HEK293 (cell line): ENCODE measurements around the gene CCDC124.

Source experiments
- ATF2 ChIP-seq: fragments of 450-650 bp; formaldehyde crosslinking; IDR thresholded peaks from 2 replicates; pipeline ENCODE4 v1.5.1; 2016; ENCODE audit warnings: missing biosample characterization, missing genetic modification characterization, low read depth
- CTCF ChIP-seq: fragments of 450-650 bp; formaldehyde crosslinking; IDR thresholded peaks from 2 replicates; pipeline ENCODE4 v1.5.1; 2016; ENCODE audit warnings: missing biosample characterization, missing genetic modification characterization
- GLIS1 ChIP-seq: fragments of 450-650 bp; formaldehyde crosslinking; IDR thresholded peaks from 2 replicates; pipeline ENCODE4 v1.5.1; 2016; ENCODE audit warnings: missing biosample characterization, missing genetic modification characterization
- HOXA7 ChIP-seq: sonication (generic); formaldehyde crosslinking; IDR thresholded peaks from 2 replicates; pipeline ENCODE4 v1.8.1; 2022; ENCODE audit warnings: missing genetic modification reagents, borderline replicate concordance
- REPIN1 ChIP-seq: fragments of 450-650 bp; formaldehyde crosslinking; IDR thresholded peaks from 2 replicates; pipeline ENCODE4 v1.5.1; 2017; ENCODE audit warnings: missing biosample characterization, missing genetic modification characterization, low read depth
- ZFP41 ChIP-seq: fragments of 450-650 bp; formaldehyde crosslinking; IDR thresholded peaks from 2 replicates; pipeline ENCODE4 v1.5.1; 2016; ENCODE audit warnings: missing biosample characterization, missing genetic modification characterization, borderline replicate concordance
- ZNF140 ChIP-seq: fragments of 450-650 bp; formaldehyde crosslinking; IDR thresholded peaks from 2 replicates; pipeline ENCODE4 v1.5.1; 2016; ENCODE audit warnings: missing biosample characterization, missing genetic modification characterization
- ZNF341 ChIP-seq: fragments of 450-650 bp; formaldehyde crosslinking; IDR thresholded peaks from 2 replicates; pipeline ENCODE4; 2016; ENCODE audit warnings: low read depth, missing biosample characterization, missing genetic modification characterization
- ZNF596 ChIP-seq: fragments of 450-650 bp; IDR thresholded peaks from 2 replicates; pipeline ENCODE4 v1.5.0; 2018; ENCODE audit warnings: missing biosample characterization, mild to moderate bottlenecking, missing genetic modification characterization, moderate library complexity
- ZNF747 ChIP-seq: fragments of 450-650 bp; formaldehyde crosslinking; IDR thresholded peaks from 2 replicates; pipeline ENCODE4 v1.5.1; 2016; ENCODE audit warnings: missing biosample characterization, missing genetic modification characterization
- ZSCAN5A ChIP-seq: fragments of 450-650 bp; formaldehyde crosslinking; IDR thresholded peaks from 2 replicates; pipeline ENCODE4 v1.5.1; 2016; ENCODE audit warnings: missing biosample characterization, missing genetic modification characterization
- TF ChIP-seq, protein P1 (sequence below): fragments of 450-650 bp; formaldehyde crosslinking; IDR thresholded peaks from 2 replicates; pipeline ENCODE4 v1.5.1; 2016; ENCODE audit warnings: missing biosample characterization, missing genetic modification characterization

GRCh38 chr19:17902701-17903100 lies 30.1 kb upstream of the CCDC124 start:
- TF ChIP-seq ZNF341 (tag by site-specific recombination) (no peak), ZNF140 (tag by site-specific recombination) (no peak), REPIN1 (no peak), ZNF596 (no peak), ZFP41 (tag by site-specific recombination) (no peak), CTCF (tag by site-specific recombination) (no peak), ZSCAN5A (tag by site-specific recombination) (no peak), ATF2 (tag by site-specific recombination) (no peak), HOXA7 (no peak), GLIS1 (no peak), ZNF747 (tag by site-specific recombination) (no peak)
- TF ChIP-seq, protein P1, sequence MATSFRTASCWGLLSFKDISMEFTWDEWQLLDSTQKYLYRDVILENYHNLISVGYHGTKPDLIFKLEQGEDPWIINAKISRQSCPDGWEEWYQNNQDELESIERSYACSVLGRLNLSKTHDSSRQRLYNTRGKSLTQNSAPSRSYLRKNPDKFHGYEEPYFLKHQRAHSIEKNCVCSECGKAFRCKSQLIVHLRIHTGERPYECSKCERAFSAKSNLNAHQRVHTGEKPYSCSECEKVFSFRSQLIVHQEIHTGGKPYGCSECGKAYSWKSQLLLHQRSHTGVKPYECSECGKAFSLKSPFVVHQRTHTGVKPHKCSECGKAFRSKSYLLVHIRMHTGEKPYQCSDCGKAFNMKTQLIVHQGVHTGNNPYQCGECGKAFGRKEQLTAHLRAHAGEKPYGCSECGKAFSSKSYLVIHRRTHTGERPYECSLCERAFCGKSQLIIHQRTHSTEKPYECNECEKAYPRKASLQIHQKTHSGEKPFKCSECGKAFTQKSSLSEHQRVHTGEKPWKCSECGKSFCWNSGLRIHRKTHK (tag by site-specific recombination) = no peak
